ENCODE results near the gene DHRS3. TPM values are rescaled to one million over a fixed set of nuclear protein-coding genes. Genes with fewer than 3 reads are reported as not detected.

DHRS3 gene
- total RNA-seq, 2 experiments from 2014 or later, result 33.3 to 34.6 TPM

DNA sequence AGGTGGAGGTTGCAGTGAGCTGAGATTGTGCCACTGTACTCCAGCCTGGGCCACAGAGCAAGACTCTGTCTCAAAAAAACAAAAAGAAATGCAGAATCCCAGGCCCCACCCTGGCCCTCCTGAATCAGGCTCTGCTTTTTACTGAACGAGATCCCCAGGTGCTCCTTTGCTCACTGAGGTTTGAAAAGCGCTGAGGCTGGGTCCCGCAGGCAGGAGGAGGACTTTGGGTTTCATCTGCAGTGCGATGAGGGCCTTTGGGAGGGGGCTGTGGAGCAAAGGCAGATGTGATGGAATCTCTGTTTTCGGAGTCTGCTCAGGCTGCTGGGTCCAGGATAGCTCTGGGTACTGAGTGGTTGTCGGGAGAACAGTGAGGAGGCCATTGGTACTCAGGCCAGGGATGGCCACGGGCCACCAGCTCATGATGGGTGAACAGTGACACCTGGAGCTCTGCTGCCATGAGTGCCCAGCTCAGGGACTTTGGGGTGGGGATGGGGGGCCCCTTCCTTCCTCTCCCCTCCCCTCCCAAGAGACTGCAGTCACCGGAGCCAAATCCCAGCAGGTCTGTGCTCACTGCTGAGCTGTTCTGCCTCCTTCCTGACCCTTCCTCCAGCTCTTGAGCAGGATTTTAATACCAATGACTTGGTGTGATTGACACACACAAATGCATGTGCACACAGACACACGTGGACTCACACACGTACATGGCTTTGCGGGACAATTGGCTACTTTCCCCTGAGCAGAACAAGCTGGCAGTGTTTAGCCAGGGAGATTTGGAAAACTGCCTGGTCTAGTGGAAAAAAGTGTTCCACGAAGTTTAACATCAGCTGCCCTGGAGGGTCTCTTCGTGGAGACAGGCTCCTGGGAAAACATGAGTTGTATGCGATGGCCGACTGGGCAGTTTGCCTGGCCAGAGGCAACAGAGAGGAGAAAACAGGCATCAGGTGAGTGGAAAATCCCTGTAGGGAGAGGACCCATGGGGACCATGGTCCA lies 3.6 kb upstream of the DHRS3 start:
- peaks cover 2% of the 10 kb centered on the region for H3K36me3 Mint-ChIP-seq (ENCODE audit: low read depth)
- no peaks in the 10 kb centered on the region for H3K9me3 Mint-ChIP-seq (ENCODE audit: low read depth)
- H3K27ac Mint-ChIP-seq, result no peak overlapping the region
- H3K27me3 Mint-ChIP-seq, result no peaks in the 10 kb centered on the region
- peaks cover 28% of the 10 kb centered on the region for H3K4me1 Mint-ChIP-seq
- intact Hi-C loops (cut with DNase I, micrococcal nuclease), result no loop called here
- ATAC-seq (no peak), DNase-seq (no peak)
- no peak overlapping the region for H3K4me3 Mint-ChIP-seq
- ChIA-PET POLR2A (no interaction called here), CTCF (interaction anchor here (0.6 to 1.8 kb wide), 11 partner anchors 10 to 350 kb away, joined by 3 to 11 read pairs (median 4); no protein-coding TSS in a partner anchor)

DNA sequence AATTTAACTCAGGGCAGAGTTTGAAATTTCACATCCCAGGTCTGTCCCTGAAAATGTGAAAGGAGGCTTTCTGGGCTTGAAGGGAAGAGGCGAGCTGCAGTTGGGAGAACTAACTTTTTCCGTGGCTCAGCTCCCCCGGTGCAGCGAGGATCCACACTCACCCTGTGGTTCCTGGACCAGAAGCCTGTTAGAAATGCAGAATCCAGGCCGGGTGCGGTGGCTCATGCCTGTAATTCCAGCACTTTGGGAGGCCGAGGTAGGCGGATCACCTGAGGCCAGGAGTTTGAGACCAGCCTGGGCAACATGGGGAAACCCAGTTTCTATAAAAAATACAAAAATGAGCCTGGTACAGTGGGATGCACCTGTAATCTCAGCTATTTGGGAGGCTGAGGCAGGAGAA lies 2.9 kb upstream of the DHRS3 start:
- peaks cover 2% of the 10 kb centered on the region for H3K36me3 Mint-ChIP-seq (ENCODE audit: low read depth)
- ATAC-seq (no peak), DNase-seq (no peak)
- peaks cover 34% of the 10 kb centered on the region for H3K4me1 Mint-ChIP-seq
- no peak overlapping the region for H3K4me3 Mint-ChIP-seq
- H3K9me3 Mint-ChIP-seq (ENCODE audit: low read depth), result no peaks in the 10 kb centered on the region
- ChIA-PET CTCF (interaction anchor here (0.6 to 6.5 kb wide), 21 partner anchors 8 to 349 kb away, joined by 3 to 68 read pairs (median 4); no protein-coding TSS in a partner anchor), POLR2A (no interaction called here)
- H3K27ac Mint-ChIP-seq, result no peak overlapping the region
- H3K27me3 Mint-ChIP-seq, result no peaks in the 10 kb centered on the region
- intact Hi-C loops (cut with DNase I, micrococcal nuclease), result loop anchor here (1.0 kb wide), 2 partner anchors 214 to 307 kb away; no protein-coding TSS in a partner anchor

DNA sequence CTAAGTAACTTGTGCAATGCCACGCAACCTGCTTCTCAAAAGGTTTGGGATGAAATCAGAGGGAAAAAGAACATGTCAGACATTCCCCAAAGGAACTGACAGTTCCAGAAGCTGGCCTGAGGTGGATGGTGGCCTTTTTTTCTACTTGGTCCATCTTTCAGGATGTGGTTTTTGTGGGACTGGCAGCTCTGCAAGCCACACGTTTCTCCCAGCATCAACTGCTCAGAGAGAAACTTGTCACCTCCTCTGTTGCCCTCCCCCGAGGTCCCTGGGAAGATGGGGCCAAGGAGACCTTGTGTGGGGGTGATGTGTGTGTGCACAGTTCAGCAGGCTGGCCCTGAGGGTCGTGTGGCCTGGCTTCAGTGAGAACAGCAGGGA lies 2.5 kb upstream of the DHRS3 start:
- peaks cover 4% of the 10 kb centered on the region for H3K36me3 Mint-ChIP-seq (ENCODE audit: low read depth)
- DNase-seq (peak; percentile 57), ATAC-seq (no peak)
- no peak overlapping the region for H3K27ac Mint-ChIP-seq
- ChIA-PET POLR2A (interaction anchor here (0.6 to 1.3 kb wide), 2 partner anchors 101 to 324 kb away, joined by 3 to 5 read pairs; no protein-coding TSS in a partner anchor), CTCF (interaction anchor here (0.6 to 6.5 kb wide), 29 partner anchors 8 to 347 kb away, joined by 3 to 68 read pairs (median 4); no protein-coding TSS in a partner anchor)
- intact Hi-C loops (cut with DNase I, micrococcal nuclease), result loop anchor here (1.0 kb wide), 2 partner anchors 213 to 306 kb away; no protein-coding TSS in a partner anchor
- no peaks in the 10 kb centered on the region for H3K9me3 Mint-ChIP-seq (ENCODE audit: low read depth)
- no peaks in the 10 kb centered on the region for H3K27me3 Mint-ChIP-seq
- peak overlapping the region; percentile 95 for H3K4me3 Mint-ChIP-seq
- peaks cover 38% of the 10 kb centered on the region for H3K4me1 Mint-ChIP-seq

- H3K4me1 Mint-ChIP-seq, result peaks cover 43% of the 10 kb centered on the region
- no peak overlapping the region for H3K27ac Mint-ChIP-seq
- DNase-seq (peak; percentile 88), ATAC-seq (peak; percentile 39)
- intact Hi-C loops (cut with DNase I, micrococcal nuclease), result loop anchor here (1.0 to 5.0 kb wide), 20 partner anchors 16 to 553 kb away; partner anchors contain the start of gene VPS13D (in 2 of the 2)
- H3K27me3 Mint-ChIP-seq, result no peaks in the 10 kb centered on the region
- H3K9me3 Mint-ChIP-seq (ENCODE audit: low read depth), result no peaks in the 10 kb centered on the region
- POLR2A ChIA-PET, result interaction anchor here (0.6 to 3.5 kb wide), 3 partner anchors 100 to 711 kb away, joined by 3 to 13 read pairs (median 5); no protein-coding TSS in a partner anchor
- H3K4me3 Mint-ChIP-seq, result peak overlapping the region; percentile 95
- CTCF ChIA-PET, result interaction anchor here (0.6 to 6.5 kb wide), 30 partner anchors 8 to 346 kb away, joined by 3 to 68 read pairs (median 4); no protein-coding TSS in a partner anchor
- peaks cover 5% of the 10 kb centered on the region for H3K36me3 Mint-ChIP-seq (ENCODE audit: low read depth)
Observed at GRCh38 chr1:12619792-12620487, 1.9 kb upstream of the DHRS3 start.

DNA sequence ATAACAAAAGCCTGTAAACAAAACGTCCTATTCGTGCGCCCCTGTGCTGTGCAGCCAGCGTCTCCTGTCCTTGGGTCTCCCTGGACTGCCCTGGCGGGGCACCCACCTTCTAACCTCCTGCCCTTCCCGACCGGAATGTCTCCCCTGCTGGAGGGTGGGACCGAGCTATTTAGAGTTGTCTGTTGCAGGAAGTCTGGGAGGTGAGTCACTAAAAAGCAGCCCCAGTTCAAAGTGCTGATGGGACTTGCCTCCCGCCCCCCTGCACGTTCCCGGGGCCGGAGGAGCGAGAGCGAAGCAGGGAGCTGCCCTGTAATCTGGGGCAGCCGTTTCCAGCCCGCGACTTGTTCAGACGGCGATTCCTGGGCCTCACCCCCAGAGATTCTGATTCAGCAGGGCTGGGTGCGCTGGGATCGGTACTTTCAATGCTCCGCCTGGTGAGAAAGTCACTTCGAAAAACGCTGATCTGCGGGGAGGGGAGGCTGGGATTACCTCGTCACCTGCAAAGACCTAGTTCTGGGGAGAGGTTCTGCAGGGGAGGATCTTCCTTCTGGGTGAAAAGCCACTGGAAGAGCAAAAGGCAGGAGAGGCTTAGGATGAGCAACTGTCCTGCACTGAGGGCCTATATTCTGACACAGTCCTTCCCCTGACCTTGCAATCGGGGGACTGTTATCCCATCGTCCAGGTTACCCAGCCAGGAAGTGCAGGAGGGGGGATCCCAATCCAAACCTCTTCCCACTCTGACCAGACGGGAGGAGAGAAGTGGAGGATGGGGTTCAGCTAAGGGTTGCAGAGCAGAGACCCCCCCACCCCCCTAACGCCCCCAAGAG lies 1.2 kb upstream of the DHRS3 start:
- CTCF ChIA-PET, result interaction anchor here (0.5 to 6.5 kb wide), 30 partner anchors 16 to 346 kb away, joined by 3 to 68 read pairs (median 4); no protein-coding TSS in a partner anchor
- Mint-ChIP-seq H3K4me3 (peak overlapping the region; percentile 95), H3K27ac (peak overlapping the region; percentile 92), H3K9me3 (ENCODE audit: low read depth) (no peaks in the 10 kb centered on the region), H3K27me3 (no peaks in the 10 kb centered on the region), H3K36me3 (ENCODE audit: low read depth) (peaks cover 10% of the 10 kb centered on the region), H3K4me1 (peaks cover 51% of the 10 kb centered on the region)
- POLR2A ChIA-PET, result interaction anchor here (0.7 to 3.5 kb wide), 5 partner anchors 15 to 710 kb away, joined by 3 to 13 read pairs (median 3); no protein-coding TSS in a partner anchor
- peak; percentile 88 for DNase-seq
- intact Hi-C loops (cut with DNase I, micrococcal nuclease), result loop anchor here (1.0 to 5.0 kb wide), 20 partner anchors 15 to 552 kb away; partner anchors contain the start of gene VPS13D (in 2 of the 2)
- peak; percentile 59 for ATAC-seq

- CTCF ChIA-PET, result interaction anchor here (0.5 to 6.5 kb wide), 21 partner anchors 15 to 343 kb away, joined by 3 to 68 read pairs (median 4); no protein-coding TSS in a partner anchor
- H3K4me3 Mint-ChIP-seq, result peak overlapping the region; percentile 95
- POLR2A ChIA-PET, result interaction anchor here (0.7 to 3.5 kb wide), 4 partner anchors 14 to 710 kb away, joined by 3 to 13 read pairs (median 4); no protein-coding TSS in a partner anchor
- ATAC-seq (peak; percentile 0), DNase-seq (no peak)
- peak overlapping the region; percentile 92 for H3K27ac Mint-ChIP-seq
- no peaks in the 10 kb centered on the region for H3K27me3 Mint-ChIP-seq
- H3K9me3 Mint-ChIP-seq (ENCODE audit: low read depth), result no peaks in the 10 kb centered on the region
- peaks cover 10% of the 10 kb centered on the region for H3K36me3 Mint-ChIP-seq (ENCODE audit: low read depth)
- H3K4me1 Mint-ChIP-seq, result peaks cover 51% of the 10 kb centered on the region
- intact Hi-C loops (cut with DNase I, micrococcal nuclease), result loop anchor here (1.0 to 5.0 kb wide), 10 partner anchors 100 to 551 kb away; partner anchors contain the start of gene VPS13D (in 1 of the 2)
Observed at GRCh38 chr1:12618661-12618964, 603 bp upstream of the DHRS3 start.

DNA sequence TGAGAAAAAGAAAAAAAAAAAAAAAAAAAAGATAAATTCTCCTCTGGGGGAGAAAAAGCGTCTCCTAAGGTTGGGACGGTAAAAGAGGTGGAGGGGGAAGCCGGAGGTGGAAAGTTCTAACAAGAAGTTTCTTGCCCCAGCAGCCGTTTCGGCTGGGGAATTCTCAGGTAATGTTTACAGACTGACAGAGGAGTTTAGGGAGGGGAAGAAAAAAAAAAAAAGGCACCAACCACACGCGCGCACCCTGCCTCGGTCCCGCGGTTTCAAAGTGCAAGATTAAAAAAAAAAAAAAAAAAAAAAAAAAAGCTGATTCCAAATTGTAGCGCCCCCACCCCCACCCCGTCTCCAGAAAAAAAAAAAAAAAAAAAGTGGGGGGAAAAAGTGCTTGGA lies 504 bp downstream of the DHRS3 start:
- Mint-ChIP-seq H3K36me3 (ENCODE audit: low read depth) (peaks cover 16% of the 10 kb centered on the region), H3K27me3 (no peaks in the 10 kb centered on the region), H3K9me3 (ENCODE audit: low read depth) (no peaks in the 10 kb centered on the region), H3K4me3 (peak overlapping the region; percentile 95), H3K27ac (peak overlapping the region; percentile 91), H3K4me1 (peaks cover 54% of the 10 kb centered on the region)
- POLR2A ChIA-PET, result interaction anchor here (0.6 to 3.5 kb wide), 5 partner anchors 22 to 708 kb away, joined by 3 to 13 read pairs (median 5); no protein-coding TSS in a partner anchor
- intact Hi-C loops (cut with DNase I, micrococcal nuclease), result loop anchor here (5.0 kb wide), 3 partner anchors 320 to 550 kb away; partner anchors contain the start of gene VPS13D (in 1 of the 2)
- DNase-seq, result peak; percentile 58
- ATAC-seq, result no peak
- CTCF ChIA-PET, result interaction anchor here (0.7 to 6.5 kb wide), 5 partner anchors 14 to 342 kb away, joined by 3 to 68 read pairs (median 7); no protein-coding TSS in a partner anchor

DNA sequence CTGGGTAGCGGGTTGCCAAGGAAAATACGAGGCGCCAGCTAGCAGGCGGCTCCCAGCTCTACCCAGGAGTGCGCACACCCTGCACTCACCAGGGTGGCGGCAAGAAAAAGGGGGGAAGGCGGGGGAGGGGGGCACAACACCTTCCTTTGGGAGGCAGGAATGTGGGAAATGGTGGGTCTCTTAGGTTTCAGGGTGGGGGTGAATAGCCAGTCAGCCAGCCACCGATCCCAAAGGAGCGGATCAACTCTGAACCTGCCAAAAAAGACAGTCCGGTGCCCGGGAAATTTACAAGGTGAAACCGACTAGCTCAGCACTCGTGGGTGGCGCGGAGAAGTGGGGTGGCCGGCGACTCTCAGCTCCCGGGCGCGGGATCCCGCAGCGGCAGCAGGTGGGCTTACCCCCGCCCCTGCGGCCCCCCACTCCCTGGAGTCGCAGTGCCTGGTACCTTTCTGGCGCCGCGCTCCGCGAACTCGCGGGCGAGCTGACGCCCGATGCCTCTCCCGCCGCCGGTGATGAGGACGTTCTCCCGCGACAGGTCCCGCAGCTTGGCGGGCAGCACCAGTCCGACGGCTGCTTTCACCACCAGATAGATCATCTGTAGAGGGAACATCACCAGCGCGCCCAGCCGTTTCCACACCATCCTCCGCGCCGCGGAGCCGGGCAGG lies 1.2 kb downstream of the DHRS3 start:
- POLR2A ChIA-PET, result interaction anchor here (3.5 kb wide), 1 partner anchor 708 kb away, joined by 13 read pairs; no protein-coding TSS in a partner anchor
- ATAC-seq (no peak), DNase-seq (peak; percentile 65)
- Mint-ChIP-seq H3K4me3 (peak overlapping the region; percentile 95), H3K4me1 (peaks cover 59% of the 10 kb centered on the region), H3K9me3 (ENCODE audit: low read depth) (no peaks in the 10 kb centered on the region), H3K27me3 (no peaks in the 10 kb centered on the region), H3K27ac (peak overlapping the region; percentile 91), H3K36me3 (ENCODE audit: low read depth) (peaks cover 21% of the 10 kb centered on the region)
- intact Hi-C loops (cut with DNase I, micrococcal nuclease), result loop anchor here (5.0 kb wide), 3 partner anchors 320 to 550 kb away; partner anchors contain the start of gene VPS13D (in 1 of the 2)
- CTCF ChIA-PET, result interaction anchor here (0.8 to 6.5 kb wide), 7 partner anchors 13 to 342 kb away, joined by 3 to 68 read pairs (median 4); no protein-coding TSS in a partner anchor

DNA sequence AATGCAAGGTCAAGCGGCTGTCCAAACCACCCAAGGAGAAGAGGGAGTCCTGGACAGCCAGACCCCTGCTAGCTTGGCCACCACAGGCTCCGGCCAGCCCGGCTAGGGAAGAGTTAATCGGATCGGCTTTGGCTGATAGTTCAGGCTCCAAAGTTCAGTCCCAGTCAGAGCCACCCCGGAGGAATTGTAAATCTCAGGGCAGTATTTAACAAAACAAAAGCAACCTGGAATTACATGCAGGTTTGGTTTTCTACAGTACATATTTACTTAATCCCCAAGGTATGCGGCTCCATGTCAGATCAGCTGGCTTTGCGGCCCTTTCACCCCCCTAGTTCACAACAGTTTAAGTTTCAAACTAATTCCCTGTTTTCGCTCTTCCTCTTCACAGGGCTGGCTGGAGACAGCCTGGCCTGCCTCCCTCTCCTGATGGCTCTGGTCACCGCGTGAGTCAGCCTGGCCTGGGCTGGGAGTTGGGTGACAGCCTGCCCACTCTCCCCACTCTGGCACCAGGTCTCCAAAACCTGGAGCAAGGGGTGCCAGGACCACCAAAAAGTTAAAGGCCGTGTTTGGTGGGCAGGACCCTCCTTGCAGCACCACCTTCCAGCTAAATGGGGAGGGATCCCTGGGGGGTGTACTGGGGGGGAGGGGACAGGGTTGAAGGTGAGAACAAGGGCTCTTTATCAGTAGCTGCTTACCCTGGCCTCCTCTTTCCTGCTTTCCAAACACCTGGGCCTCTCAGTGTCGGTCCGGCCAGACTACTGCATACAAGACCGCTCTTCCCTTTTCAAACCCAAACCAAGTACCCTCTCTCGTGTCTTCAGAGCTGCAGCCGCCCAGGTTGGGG lies 1.9 kb downstream of the DHRS3 start:
- DNase-seq (peak; percentile 38), ATAC-seq (no peak)
- Mint-ChIP-seq H3K9me3 (ENCODE audit: low read depth) (no peaks in the 10 kb centered on the region), H3K27ac (peak overlapping the region; percentile 80), H3K27me3 (no peaks in the 10 kb centered on the region), H3K36me3 (ENCODE audit: low read depth) (peaks cover 24% of the 10 kb centered on the region), H3K4me3 (peak overlapping the region; percentile 95), H3K4me1 (peaks cover 59% of the 10 kb centered on the region)
- CTCF ChIA-PET, result interaction anchor here (0.6 to 6.5 kb wide), 10 partner anchors 13 to 369 kb away, joined by 3 to 68 read pairs (median 4); no protein-coding TSS in a partner anchor
- intact Hi-C loops (cut with DNase I, micrococcal nuclease), result loop anchor here (5.0 kb wide), 3 partner anchors 319 to 549 kb away; partner anchors contain the start of gene VPS13D (in 1 of the 2)
- POLR2A ChIA-PET, result interaction anchor here (3.5 kb wide), 1 partner anchor 707 kb away, joined by 13 read pairs; no protein-coding TSS in a partner anchor
